VCaP (cell line): ENCODE measurements around the gene ICOS.

ENCODE experiments used
- H3K27ac ChIP-seq: fragments of 450-650 bp; 2 replicates; pipeline ENCODE4 v1.5.1; 2017
- CTCF ChIP-seq: fragments of 450-650 bp; conservative IDR thresholded peaks from 2 replicates; pipeline ENCODE4 v1.5.1; 2017; ENCODE audit warnings: mild to moderate bottlenecking, moderate library complexity

Gene ICOS

GRCh38 chr2:203993011-203993410 lies 56.4 kb downstream of the ICOS start:
- H3K27ac ChIP-seq, result no peak overlapping the region
- no peak for TF ChIP-seq CTCF

DNA sequence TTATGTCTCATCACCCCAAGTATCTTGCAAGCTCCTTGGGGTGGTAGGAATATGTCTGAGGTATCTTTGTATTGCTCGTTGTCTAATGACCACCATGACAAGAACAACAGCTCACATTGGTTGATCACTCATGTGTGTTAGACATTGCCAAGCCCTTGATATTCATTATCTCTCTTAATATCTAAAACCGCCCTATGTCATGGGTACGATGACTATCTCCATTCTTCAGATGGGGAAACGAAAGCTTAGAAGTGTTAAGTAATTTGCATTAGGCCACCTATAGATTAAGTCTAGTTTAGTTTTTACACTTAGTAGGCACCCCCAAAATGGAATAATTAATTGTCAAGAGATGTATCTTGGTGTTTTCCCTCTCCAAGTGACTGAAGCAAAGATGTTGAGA lies 57.0 kb downstream of the ICOS start:
- no peak for TF ChIP-seq CTCF
- no peak overlapping the region for H3K27ac ChIP-seq

DNA sequence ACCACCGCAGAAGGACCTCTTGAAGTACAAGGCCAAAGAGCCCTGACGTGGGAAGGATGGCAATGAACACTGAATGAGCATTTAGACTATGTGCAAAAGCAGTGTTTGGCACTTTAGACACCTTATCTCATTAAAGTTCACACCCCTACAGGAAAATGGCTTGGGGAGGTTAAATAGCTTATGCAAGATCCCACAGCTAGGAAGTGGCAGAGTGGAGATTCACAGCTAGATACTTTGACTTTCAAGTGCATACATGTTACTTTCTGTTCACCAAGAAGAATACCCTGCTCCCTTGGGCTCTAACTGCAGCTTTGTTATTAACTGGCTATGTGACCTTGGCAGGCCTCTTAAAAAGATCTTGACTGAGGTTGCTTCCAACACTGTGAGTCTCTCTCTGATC lies 58.2 kb downstream of the ICOS start:
- no peak overlapping the region for H3K27ac ChIP-seq
- no peak for TF ChIP-seq CTCF

- no peak overlapping the region for H3K27ac ChIP-seq
- no peak for TF ChIP-seq CTCF
Observed at GRCh38 chr2:203996692-203997091, 60.1 kb downstream of the ICOS start.

- no peak overlapping the region for H3K27ac ChIP-seq
- no peak for TF ChIP-seq CTCF
Observed at GRCh38 chr2:203997481-203997880, 60.9 kb downstream of the ICOS start.

GRCh38 chr2:203997980-203998809 lies 61.6 kb downstream of the ICOS start:
- no peak for TF ChIP-seq CTCF
- H3K27ac ChIP-seq, result no peak overlapping the region

GRCh38 chr2:203999835-204000234 lies 63.3 kb downstream of the ICOS start:
- no peak for TF ChIP-seq CTCF
- peak overlapping the region; percentile 51 for H3K27ac ChIP-seq
